ENCODE measurements around the gene LRP1B. TPM values are rescaled to one million over a fixed set of nuclear protein-coding genes. Genes with fewer than 3 reads are reported as not detected.
A peak's percentile ranks its signal among the peaks of the same experiment; 100 is the strongest.

Gene LRP1B
- polyA plus RNA-seq, 2 of the 4 experiments (the other 2 are of a cell fraction): 0.03 TPM; not detected in 1

DNA sequence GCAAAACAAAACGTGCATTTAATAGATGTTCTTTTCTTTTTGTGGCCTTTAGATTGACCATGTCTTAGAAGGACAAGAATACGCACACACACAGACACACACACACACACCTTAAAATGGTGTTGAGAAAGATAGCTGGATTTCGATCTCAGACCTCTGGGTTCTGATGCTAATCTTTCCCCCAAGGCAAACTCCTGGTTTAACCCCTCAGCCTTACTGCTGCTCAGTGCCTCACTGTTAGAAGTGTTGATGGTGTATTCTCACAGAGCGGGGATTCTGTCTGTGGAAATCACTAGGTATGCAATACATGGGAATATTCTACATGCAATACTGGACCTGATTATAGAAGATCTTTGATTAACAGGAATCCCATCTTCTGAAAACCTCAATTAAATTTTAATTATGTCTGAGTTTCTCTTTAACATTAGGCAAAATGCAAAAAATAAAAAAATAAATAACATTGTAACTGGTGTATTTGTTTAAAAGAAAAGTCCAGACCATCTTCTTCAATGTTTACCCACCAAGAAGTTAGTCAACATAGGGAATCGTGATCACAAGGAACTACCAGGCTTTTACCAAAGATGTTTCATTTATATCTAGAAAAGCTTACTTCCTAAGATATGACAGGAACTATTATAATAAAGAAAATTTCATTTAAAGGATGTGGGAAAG lies 613.5 kb downstream of the LRP1B start:
- H3K4me1 ChIP-seq: peaks cover 14% of the 10 kb centered on the region
- TF ChIP-seq, protein P1, sequence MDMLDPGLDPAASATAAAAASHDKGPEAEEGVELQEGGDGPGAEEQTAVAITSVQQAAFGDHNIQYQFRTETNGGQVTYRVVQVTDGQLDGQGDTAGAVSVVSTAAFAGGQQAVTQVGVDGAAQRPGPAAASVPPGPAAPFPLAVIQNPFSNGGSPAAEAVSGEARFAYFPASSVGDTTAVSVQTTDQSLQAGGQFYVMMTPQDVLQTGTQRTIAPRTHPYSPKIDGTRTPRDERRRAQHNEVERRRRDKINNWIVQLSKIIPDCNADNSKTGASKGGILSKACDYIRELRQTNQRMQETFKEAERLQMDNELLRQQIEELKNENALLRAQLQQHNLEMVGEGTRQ (IDR thresholded peaks at IDR 0.05): no peak
- TF ChIP-seq, protein P2, sequence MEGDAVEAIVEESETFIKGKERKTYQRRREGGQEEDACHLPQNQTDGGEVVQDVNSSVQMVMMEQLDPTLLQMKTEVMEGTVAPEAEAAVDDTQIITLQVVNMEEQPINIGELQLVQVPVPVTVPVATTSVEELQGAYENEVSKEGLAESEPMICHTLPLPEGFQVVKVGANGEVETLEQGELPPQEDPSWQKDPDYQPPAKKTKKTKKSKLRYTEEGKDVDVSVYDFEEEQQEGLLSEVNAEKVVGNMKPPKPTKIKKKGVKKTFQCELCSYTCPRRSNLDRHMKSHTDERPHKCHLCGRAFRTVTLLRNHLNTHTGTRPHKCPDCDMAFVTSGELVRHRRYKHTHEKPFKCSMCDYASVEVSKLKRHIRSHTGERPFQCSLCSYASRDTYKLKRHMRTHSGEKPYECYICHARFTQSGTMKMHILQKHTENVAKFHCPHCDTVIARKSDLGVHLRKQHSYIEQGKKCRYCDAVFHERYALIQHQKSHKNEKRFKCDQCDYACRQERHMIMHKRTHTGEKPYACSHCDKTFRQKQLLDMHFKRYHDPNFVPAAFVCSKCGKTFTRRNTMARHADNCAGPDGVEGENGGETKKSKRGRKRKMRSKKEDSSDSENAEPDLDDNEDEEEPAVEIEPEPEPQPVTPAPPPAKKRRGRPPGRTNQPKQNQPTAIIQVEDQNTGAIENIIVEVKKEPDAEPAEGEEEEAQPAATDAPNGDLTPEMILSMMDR (IDR thresholded peaks at IDR 0.05): no peak
- TF ChIP-seq, protein P3, sequence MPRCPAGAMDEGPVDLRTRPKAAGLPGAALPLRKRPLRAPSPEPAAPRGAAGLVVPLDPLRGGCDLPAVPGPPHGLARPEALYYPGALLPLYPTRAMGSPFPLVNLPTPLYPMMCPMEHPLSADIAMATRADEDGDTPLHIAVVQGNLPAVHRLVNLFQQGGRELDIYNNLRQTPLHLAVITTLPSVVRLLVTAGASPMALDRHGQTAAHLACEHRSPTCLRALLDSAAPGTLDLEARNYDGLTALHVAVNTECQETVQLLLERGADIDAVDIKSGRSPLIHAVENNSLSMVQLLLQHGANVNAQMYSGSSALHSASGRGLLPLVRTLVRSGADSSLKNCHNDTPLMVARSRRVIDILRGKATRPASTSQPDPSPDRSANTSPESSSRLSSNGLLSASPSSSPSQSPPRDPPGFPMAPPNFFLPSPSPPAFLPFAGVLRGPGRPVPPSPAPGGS (IDR thresholded peaks at IDR 0.05): no peak
- no peak for TF ChIP-seq NPAS2 (CRISPR knock-in tag; IDR thresholded peaks at IDR 0.05; ENCODE audit: borderline replicate concordance)
- no peak for TF ChIP-seq CBX8 (IDR thresholded peaks at IDR 0.05)
- CTCF ChIA-PET: interaction anchor here (0.8 kb wide), 1 partner anchor 38 kb away, joined by 3 read pairs; no protein-coding TSS in a partner anchor
- H3K9me3 ChIP-seq: no peaks in the 10 kb centered on the region
- H3K27ac ChIP-seq: peak overlapping the region; percentile 17 to 52; a peak in 3 of 6 replicates
- DNase-seq (ENCODE audit: low read depth in 1 of 2, low spot score in 1 of 2) (peak; percentile 1 to 67), FAIRE-seq (no peak), ATAC-seq (peak; percentile 71 to 83; a peak in 5 of 6 replicates)
- POLR2A ChIA-PET: no interaction called here
- 4% methylated on average over 5 of the region's 5 CpGs for WGBS (ENCODE audit: missing lambda C conversion rate)
- peak overlapping the region; percentile 59 for H3K4me2 ChIP-seq
- no peak overlapping the region for H3K4me3 ChIP-seq

DNA sequence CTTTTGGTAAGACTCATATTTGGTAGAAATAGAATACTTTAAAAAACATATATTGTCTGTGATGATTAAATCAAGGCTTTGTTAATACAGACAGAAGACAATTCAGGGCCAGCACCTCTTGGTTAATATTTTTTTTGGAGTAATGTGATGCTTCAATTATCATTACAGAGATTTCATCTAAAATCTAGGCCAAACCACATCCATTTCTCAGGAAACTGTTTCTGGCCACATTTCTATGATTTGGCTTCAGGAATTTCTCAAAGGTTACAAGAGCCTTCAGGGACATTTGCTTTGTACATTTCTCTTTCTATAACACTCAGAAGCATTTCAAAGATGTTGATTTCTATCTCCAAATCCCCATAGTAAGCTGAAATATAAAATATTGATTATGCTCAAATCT lies 614.9 kb downstream of the LRP1B start:
- H3K27ac ChIP-seq: no peak overlapping the region
- H3K4me1 ChIP-seq: peaks cover 14% of the 10 kb centered on the region
- no peak for FAIRE-seq
- TF ChIP-seq, protein P4, sequence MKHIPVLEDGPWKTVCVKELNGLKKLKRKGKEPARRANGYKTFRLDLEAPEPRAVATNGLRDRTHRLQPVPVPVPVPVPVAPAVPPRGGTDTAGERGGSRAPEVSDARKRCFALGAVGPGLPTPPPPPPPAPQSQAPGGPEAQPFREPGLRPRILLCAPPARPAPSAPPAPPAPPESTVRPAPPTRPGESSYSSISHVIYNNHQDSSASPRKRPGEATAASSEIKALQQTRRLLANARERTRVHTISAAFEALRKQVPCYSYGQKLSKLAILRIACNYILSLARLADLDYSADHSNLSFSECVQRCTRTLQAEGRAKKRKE (CRISPR knock-in tag; IDR thresholded peaks at IDR 0.05; ENCODE audit: low read depth): no peak
- TF ChIP-seq ZC3H11A (IDR thresholded peaks at IDR 0.05): no peak
- no peak for TF ChIP-seq NFE2L2 (conservative IDR thresholded peaks at IDR 0.05; ENCODE audit: low read length)
- no peak for TF ChIP-seq SMC3 (IDR thresholded peaks at IDR 0.05)
- H3K4me3 ChIP-seq: no peak overlapping the region
- POLR2A ChIA-PET: no interaction called here
- H3K9me3 ChIP-seq: no peaks in the 10 kb centered on the region
- H3K4me2 ChIP-seq: no peak overlapping the region
- no peak for DNase-seq (ENCODE audit: low read depth in 1 of 2, low spot score in 1 of 2)
- ATAC-seq: no peak
- CTCF ChIA-PET: no interaction called here

DNA sequence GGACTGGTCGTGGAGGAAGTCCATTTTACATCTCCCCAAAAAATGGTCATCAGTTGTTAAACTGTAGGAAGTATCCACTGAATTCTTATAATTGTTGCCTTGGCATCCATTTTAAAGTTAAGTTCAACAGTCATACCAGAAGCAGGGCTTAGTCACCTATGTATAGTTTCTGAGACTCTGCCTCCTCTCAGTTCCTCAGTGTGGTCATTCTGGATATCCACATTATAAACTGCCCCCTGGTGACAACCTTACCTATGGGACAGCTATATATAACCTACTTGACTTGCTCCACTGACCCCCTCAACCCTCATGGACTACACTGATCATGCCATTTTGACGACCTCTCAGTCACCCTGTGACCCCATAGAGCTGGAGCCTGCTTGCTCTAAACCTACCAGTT lies 617.0 kb downstream of the LRP1B start:
- FAIRE-seq (no peak), ATAC-seq (no peak), DNase-seq (ENCODE audit: low read depth in 1 of 2, low spot score in 1 of 2) (no peak)
- no peak overlapping the region for H3K4me2 ChIP-seq
- peaks cover 21% of the 10 kb centered on the region for H3K4me1 ChIP-seq
- POLR2A ChIA-PET: no interaction called here
- no peak overlapping the region for H3K27ac ChIP-seq
- CTCF ChIA-PET: no interaction called here
- H3K9me3 ChIP-seq: no peaks in the 10 kb centered on the region
- 32% methylated on average over 2 of the region's 2 CpGs for whole genome bisulfite sequencing (ENCODE audit: missing lambda C conversion rate)
- no peak overlapping the region for H3K4me3 ChIP-seq
- TF ChIP-seq KDM1A (IDR thresholded peaks at IDR 0.05; ENCODE audit: low read depth) (no peak), ESRRA (IDR thresholded peaks at IDR 0.05; ENCODE audit: borderline replicate concordance, low read length) (no peak), JUNB (IDR thresholded peaks at IDR 0.05) (no peak), CHD2 (IDR thresholded peaks at IDR 0.05; ENCODE audit: low read length, partially characterized antibody) (no peak), FOSL2 (IDR thresholded peaks at IDR 0.05) (no peak), FOSL2 (CRISPR knock-in tag; IDR thresholded peaks at IDR 0.05) (no peak), TFCP2L1 (CRISPR knock-in tag; IDR thresholded peaks at IDR 0.05) (no peak), FOSB (CRISPR knock-in tag; IDR thresholded peaks at IDR 0.05) (no peak)

All from A549 (cell line).